Erythroblast (primary cell): ENCODE measurements around the gene HIGD2B.
A peak's percentile ranks its signal among the peaks of the same experiment; 100 is the strongest.
"Not testable (repeated sequence)": the region's sequence is repeated elsewhere in the genome, so short reads cannot be mapped to it uniquely, and the experiment has no call there.

Experiments
- DNase-seq, 2 experiments: peaks; one replicate each; lab custom pipeline; 2025; lab: John Stamatoyannopoulos, UW
- GATA1 ChIP-seq: IDR thresholded peaks from 2 replicates; pipeline ENCODE4 v1.6.1; 2011; ENCODE audit warnings: low read depth, mild to moderate bottlenecking, control low read depth, low read length, moderate library complexity
- POLR2A ChIP-seq: IDR thresholded peaks from 2 replicates; pipeline ENCODE4 v1.6.1; 2011; ENCODE audit warnings: mild to moderate bottlenecking, low read length

HIGD2B gene, protein sequence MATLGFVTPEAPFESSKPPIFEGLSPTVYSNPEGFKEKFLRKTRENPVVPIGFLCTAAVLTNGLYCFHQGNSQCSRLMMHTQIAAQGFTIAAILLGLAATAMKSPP

DNA sequence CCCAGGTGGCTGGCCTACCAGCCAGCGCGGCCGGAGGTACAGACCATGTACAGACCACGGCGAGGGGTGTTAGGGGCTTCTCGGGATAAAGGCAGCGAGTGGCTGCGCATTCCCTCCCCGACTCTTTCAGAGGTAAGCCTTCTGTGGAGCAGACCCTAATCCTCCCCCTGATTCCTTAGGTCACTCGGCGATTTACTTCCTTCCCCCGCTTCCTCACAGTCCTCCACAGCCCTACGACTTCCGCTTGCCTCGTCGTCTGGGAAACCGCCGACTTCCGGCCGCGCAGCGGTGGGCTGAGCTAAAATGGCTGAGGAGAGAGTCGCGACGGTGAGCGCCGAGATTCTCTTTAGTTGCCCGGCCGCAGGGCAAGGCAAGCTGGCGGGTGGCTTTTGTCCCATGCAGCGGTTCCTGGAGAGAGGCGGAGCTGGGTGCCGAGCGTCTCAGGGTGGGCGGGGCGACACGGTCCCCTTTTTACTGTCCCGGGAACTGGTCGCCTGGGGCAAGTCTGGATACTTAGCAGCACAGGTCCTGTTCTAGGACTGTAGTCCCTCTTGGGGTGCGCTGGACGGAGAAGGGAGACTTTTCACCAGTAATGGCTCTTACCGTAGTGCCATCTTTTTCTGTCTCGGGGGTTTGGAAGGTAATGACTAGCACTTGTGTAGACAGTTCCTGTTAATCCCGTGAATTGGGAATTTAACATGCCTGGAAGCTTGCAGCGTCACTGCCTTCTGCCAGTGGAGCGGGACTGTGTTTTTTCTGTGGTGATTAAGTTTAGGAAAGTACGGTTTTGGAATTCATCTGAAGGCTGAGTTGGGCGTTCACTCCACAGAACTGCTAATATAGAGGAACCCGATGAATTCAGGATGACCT, at the start of gene HIGD2B, which contains the start of gene BBS4:
HIGD2B (minus strand) TSS at position 258 of the 870 bp plus-strand sequence. CDS start 9,808 bp downstream, outside the sequence.
BBS4 (plus strand) TSS at position 283 of the 870 bp plus-strand sequence; CDS start at position 304, 21 bp downstream.
- no peak for DNase-seq
- TF ChIP-seq POLR2A: peak; percentile 95
- TF ChIP-seq GATA1: no peak

DNA sequence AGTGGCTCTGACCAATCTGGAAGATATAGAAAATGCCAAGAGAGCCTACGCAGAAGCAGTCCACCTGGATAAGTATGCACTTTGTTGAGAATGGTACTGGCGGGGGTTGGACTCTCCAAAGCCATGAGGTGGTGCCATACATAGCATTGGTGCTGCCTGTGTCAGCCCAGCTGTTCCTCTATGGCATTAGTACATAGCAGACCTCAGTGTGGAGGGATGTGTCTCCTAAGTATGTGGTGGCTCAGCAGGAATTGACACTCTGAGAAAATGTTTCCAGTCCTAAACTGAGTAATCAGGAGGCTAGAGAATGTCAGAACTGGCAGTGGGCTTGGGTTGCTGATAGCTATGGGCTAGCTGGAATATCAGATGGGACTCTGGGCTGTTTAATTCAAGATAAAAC, 49.1 kb upstream of the HIGD2B start:
- DNase-seq: no peak
- TF ChIP-seq POLR2A (no peak), GATA1 (no peak)

- TF ChIP-seq GATA1: no peak
- no peak for TF ChIP-seq POLR2A
- DNase-seq: no peak
Measured at GRCh38 chr15:72733941-72734738, 48.2 kb upstream of the HIGD2B start.

- no peak for DNase-seq
- TF ChIP-seq GATA1 (no peak), POLR2A (no peak)
Measured at GRCh38 chr15:72732516-72732915, 46.5 kb upstream of the HIGD2B start.

- DNase-seq: no peak
- TF ChIP-seq POLR2A (no peak), GATA1 (no peak)
Measured at GRCh38 chr15:72732086-72732485, 46.1 kb upstream of the HIGD2B start.

DNA sequence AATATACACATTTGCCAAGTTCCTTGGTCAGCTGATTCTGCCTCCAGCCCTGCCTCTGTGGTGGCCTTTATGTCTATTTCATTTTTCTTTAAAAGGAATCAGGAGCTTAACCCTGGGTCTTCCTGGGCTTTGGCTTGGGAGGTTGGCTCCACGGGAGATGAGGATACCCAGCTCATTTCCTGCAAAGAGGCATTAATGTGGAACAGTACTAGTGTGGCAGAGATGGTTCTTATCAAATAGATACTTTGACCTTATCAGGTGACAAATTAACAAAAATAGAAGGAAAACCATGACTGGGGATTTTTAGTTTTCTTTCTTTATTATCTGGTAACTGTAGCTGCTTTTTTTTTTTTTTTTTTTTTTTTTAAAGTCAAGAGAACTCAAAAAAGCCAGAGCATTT, 42.8 kb upstream of the HIGD2B start:
- no peak for TF ChIP-seq GATA1
- no peak for TF ChIP-seq POLR2A
- no peak for DNase-seq

DNA sequence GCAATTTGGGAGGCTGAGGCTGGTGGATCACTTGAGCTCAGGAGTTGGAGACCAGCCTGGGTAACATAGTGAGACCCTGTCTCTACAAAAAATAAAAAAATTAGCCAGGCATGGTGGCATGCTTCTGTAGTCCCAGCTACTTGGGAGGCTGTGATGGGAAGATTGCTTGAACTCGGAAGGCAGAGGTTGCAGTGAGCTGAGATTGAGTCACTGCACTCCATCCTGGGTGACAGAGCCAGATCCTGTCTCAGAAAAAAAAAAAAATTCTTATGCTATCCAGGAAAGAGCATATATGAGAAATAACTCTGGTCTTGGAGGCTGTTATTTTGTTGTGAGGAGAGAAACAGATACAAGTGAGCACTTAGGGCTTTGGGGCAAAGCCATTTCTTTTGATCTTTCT, 42.3 kb upstream of the HIGD2B start:
- not testable (repeated sequence) for DNase-seq

DNA sequence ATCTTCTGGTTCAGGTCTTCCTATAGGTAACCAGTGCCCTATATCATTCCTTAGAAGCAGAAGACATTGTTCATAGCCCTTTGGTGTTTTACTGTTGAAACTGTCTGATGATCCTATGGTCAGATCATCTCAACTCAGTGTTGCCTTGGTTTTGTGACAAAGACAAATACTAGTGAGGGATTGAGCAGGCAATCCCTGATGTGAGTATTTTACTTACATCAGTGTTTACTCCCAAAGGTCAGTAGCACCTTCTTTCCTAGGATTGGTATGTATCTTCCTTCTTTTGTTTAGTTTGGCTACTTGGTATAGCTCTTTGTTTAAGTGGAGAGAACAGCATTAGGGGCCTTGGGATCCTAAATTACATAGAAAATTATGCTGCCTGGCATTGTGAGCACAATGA, 41.2 kb upstream of the HIGD2B start:
- TF ChIP-seq POLR2A: no peak
- no peak for TF ChIP-seq GATA1
- DNase-seq: no peak

GRCh38 chr15:72725851-72726250, 39.9 kb upstream of the HIGD2B start:
- not testable (repeated sequence) for DNase-seq

GRCh38 chr15:72725446-72725845, 39.5 kb upstream of the HIGD2B start:
- TF ChIP-seq GATA1 (no peak), POLR2A (no peak)
- DNase-seq: no peak

DNA sequence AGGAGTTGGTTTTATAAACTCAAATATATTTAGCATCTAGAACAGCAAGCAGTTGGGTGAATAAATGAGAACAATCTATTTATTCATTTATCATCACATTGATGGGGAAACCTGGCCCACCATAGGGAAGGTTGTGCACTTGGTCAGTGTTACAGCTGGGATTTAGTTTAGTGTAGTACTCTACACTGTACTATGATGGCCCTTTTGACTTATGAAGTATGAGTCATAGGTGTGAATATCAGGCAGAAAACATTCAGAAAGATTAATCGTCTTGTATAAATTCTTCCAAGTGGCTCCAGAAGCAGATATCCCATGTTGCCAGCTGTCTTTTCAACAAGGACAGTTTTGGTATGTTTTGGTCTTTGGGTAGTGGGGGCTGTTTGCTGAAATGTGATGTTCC, 38.0 kb upstream of the HIGD2B start:
- no peak for DNase-seq
- TF ChIP-seq GATA1 (no peak), POLR2A (no peak)

GRCh38 chr15:72722071-72722696, 36.2 kb upstream of the HIGD2B start:
- peak; percentile 64 to 82 for DNase-seq
- TF ChIP-seq POLR2A (no peak), GATA1 (no peak)

DNA sequence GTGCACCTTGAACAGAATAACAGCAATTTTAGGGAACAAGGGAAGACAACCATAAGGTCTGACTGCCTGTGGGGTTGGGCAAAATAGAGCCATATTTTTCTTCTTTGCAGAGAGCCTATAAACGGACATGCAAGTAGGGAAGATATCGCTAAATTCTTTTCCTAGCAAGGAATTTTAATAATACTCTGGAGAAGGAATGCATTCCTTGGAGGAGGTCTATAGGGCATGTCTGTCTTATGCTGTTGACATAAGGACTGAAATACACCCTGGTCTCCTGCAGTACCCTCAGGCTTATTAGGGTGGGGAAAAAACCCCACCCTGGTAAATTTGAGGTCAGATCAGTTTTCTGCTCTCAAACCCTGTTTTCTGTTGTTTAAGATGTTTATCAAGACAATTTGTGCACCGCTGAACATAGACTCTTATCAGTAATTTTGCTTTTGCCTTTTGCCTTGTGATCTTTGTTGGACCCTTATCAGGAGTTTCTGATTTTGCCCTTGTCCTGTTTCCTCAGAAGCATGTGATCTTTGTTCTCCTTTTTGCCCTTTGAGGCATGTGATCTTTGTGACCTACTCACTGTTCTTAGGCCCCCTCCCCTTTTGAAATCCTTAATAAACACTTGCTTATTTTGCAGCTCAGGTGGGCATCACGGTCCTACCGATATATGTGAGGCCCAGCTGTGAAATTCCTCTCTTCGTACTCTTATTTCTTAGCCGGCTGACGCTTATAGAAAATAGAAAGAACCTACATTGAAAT, 22.7 kb upstream of the HIGD2B start:
- DNase-seq: peak in 1 of 2 experiments; percentile 8
